HEK293 (cell line): ENCODE measurements around the gene ABLIM3.

Experiments used
- CTCF ChIA-PET: fragments of 350-600 bp; formaldehyde crosslinking; extraction: SDS; loops from one replicate; lab custom pipeline; 2021; ENCODE audit warnings: antibody characterized with exemption; lab: Yijun Ruan, JAX
- POLR2A ChIA-PET: fragments of 300-600 bp; formaldehyde crosslinking; extraction: SDS; loops from one replicate; lab custom pipeline; 2020; ENCODE audit warnings: antibody characterized with exemption, inconsistent platforms; lab: Yijun Ruan, JAX
- H3K27ac ChIP-seq: fragments of 200-500 bp; sonication (Bioruptor generic); 2 replicates; pipeline ENCODE4 v1.5.1; 2014; ENCODE audit warnings: low read depth, low read length, control low read depth, inconsistent platforms; ENCODE audit errors: extremely low read depth
- H3K36me3 ChIP-seq, 2 experiments: fragments of 200-500 bp in 1 of 2; sonication (Bioruptor generic) in 1 of 2; 1 replicate in 1 of 2; 2 replicates in 1 of 2; pipeline ENCODE4 v1.5.1; 2014 to 2017; ENCODE audit warnings: inconsistent platforms in 2 of 2, low read length in 2 of 2; ENCODE audit not compliant: control insufficient read depth in 2 of 2, insufficient read depth in 1 of 2
- H3K4me1 ChIP-seq: fragments of 200-500 bp; sonication (Bioruptor generic); 2 replicates; pipeline ENCODE4 v1.5.1; 2014; ENCODE audit warnings: mild to moderate bottlenecking, low read length, inconsistent platforms; ENCODE audit not compliant: control insufficient read depth, insufficient read depth
- H3K4me3 ChIP-seq: 2 replicates; pipeline ENCODE4 v1.5.1; 2011; ENCODE audit warnings: low read depth, mild to moderate bottlenecking, control low read depth, low read length, moderate library complexity
- H3K9me3 ChIP-seq: fragments of 200-500 bp; sonication (Bioruptor generic); 2 replicates; pipeline ENCODE4 v1.5.1; 2014; ENCODE audit warnings: low read depth, low read length, inconsistent platforms; ENCODE audit not compliant: control insufficient read depth, insufficient read depth
- AEBP2 ChIP-seq: fragments of 450-650 bp; formaldehyde crosslinking; IDR thresholded peaks from 2 replicates; pipeline ENCODE4 v1.5.1; 2016; ENCODE audit warnings: missing biosample characterization, missing genetic modification characterization, borderline replicate concordance
- CTCF ChIP-seq: fragments of 450-650 bp; formaldehyde crosslinking; IDR thresholded peaks from 2 replicates; pipeline ENCODE4 v1.5.1; 2016; ENCODE audit warnings: missing biosample characterization, missing genetic modification characterization
- HOXA7 ChIP-seq: sonication (generic); formaldehyde crosslinking; IDR thresholded peaks from 2 replicates; pipeline ENCODE4 v1.8.1; 2022; ENCODE audit warnings: missing genetic modification reagents, borderline replicate concordance
- KLF10 ChIP-seq: fragments of 450-650 bp; IDR thresholded peaks from 2 replicates; pipeline ENCODE4 v1.5.1; 2018; ENCODE audit warnings: missing biosample characterization, mild to moderate bottlenecking, missing genetic modification characterization
- TRIM28 ChIP-seq: IDR thresholded peaks from 2 replicates; pipeline ENCODE4 v1.6.1; 2011; ENCODE audit warnings: low read length, control low read depth, borderline replicate concordance
- ZBTB1 ChIP-seq: fragments of 450-650 bp; formaldehyde crosslinking; IDR thresholded peaks from 2 replicates; pipeline ENCODE4 v1.5.1; 2016; ENCODE audit warnings: missing biosample characterization, missing genetic modification characterization
- ZBTB10 ChIP-seq: fragments of 450-650 bp; formaldehyde crosslinking; IDR thresholded peaks from 2 replicates; pipeline ENCODE4 v1.5.1; 2016; ENCODE audit warnings: missing biosample characterization, missing genetic modification characterization
- ZBTB20 ChIP-seq: fragments of 450-650 bp; formaldehyde crosslinking; IDR thresholded peaks from 2 replicates; pipeline ENCODE4 v1.5.1; 2016; ENCODE audit warnings: missing biosample characterization, missing genetic modification characterization
- ZNF16 ChIP-seq: fragments of 450-650 bp; formaldehyde crosslinking; IDR thresholded peaks from 2 replicates; pipeline ENCODE4 v1.5.1; 2016; ENCODE audit warnings: low read depth, missing biosample characterization, missing genetic modification characterization
- ZNF19 ChIP-seq: fragments of 450-650 bp; formaldehyde crosslinking; IDR thresholded peaks from 2 replicates; pipeline ENCODE4; 2016; ENCODE audit warnings: missing biosample characterization, missing genetic modification characterization, low read depth
- ZNF248 ChIP-seq: fragments of 450-650 bp; formaldehyde crosslinking; IDR thresholded peaks from 2 replicates; pipeline ENCODE4 v1.5.1; 2017; ENCODE audit warnings: missing biosample characterization, missing genetic modification characterization
- ZNF302 ChIP-seq: fragments of 450-650 bp; formaldehyde crosslinking; IDR thresholded peaks from 2 replicates; pipeline ENCODE4 v1.5.1; 2016; ENCODE audit warnings: missing biosample characterization, missing genetic modification characterization, low read depth
- ZNF311 ChIP-seq: fragments of 450-650 bp; formaldehyde crosslinking; IDR thresholded peaks from 2 replicates; pipeline ENCODE4 v1.5.1; 2017; ENCODE audit warnings: missing biosample characterization, missing genetic modification characterization, borderline replicate concordance
- ZNF513 ChIP-seq: fragments of 450-650 bp; IDR thresholded peaks from 2 replicates; pipeline ENCODE4 v1.5.1; 2018; ENCODE audit warnings: missing biosample characterization, missing genetic modification characterization
- ZNF514 ChIP-seq: fragments of 450-650 bp; formaldehyde crosslinking; IDR thresholded peaks from 2 replicates; pipeline ENCODE4 v1.5.1; 2016; ENCODE audit warnings: missing biosample characterization, missing genetic modification characterization
- ZNF621 ChIP-seq: fragments of 450-650 bp; formaldehyde crosslinking; IDR thresholded peaks from 2 replicates; pipeline ENCODE4 v1.5.1; 2017; ENCODE audit warnings: missing biosample characterization, missing genetic modification characterization
- ZNF645 ChIP-seq: fragments of 450-650 bp; formaldehyde crosslinking; IDR thresholded peaks from 2 replicates; pipeline ENCODE4; 2016; ENCODE audit warnings: missing biosample characterization, missing genetic modification characterization
- ZNF747 ChIP-seq: fragments of 450-650 bp; formaldehyde crosslinking; IDR thresholded peaks from 2 replicates; pipeline ENCODE4 v1.5.1; 2016; ENCODE audit warnings: missing biosample characterization, missing genetic modification characterization
- ZNF843 ChIP-seq: fragments of 450-650 bp; formaldehyde crosslinking; IDR thresholded peaks from 2 replicates; pipeline ENCODE4 v1.5.1; 2016; ENCODE audit warnings: missing biosample characterization, missing genetic modification characterization
- ZSCAN30 ChIP-seq: fragments of 450-650 bp; IDR thresholded peaks from 2 replicates; pipeline ENCODE4 v1.5.1; 2018; ENCODE audit warnings: missing biosample characterization, mild to moderate bottlenecking, missing genetic modification characterization, moderate library complexity

The ABLIM3 gene

GRCh38 chr5:149224282-149224681, 83.0 kb downstream of the ABLIM3 start:
- Histone ChIP-seq H3K9me3 (no peaks in the 10 kb centered on the region), H3K4me3 (no peak overlapping the region), H3K36me3 (no peaks in the 10 kb centered on the region)
- POLR2A ChIA-PET, result no interaction called here
- TF ChIP-seq ZNF311 (tag by site-specific recombination), result no peak
- TF ChIP-seq ZNF747, result no peak
- TF ChIP-seq ZBTB10 (tag by site-specific recombination), result no peak
- TF ChIP-seq HOXA7 (CRISPR knock-in tag), result no peak
- no peak for TF ChIP-seq TRIM28
- TF ChIP-seq ZNF514 (tag by site-specific recombination), result no peak
- no peak for TF ChIP-seq CTCF (tag by site-specific recombination)
- TF ChIP-seq ZNF302 (tag by site-specific recombination), result no peak
- no peak for TF ChIP-seq ZNF843 (tag by site-specific recombination)
- TF ChIP-seq ZBTB1 (tag by site-specific recombination), result no peak
- TF ChIP-seq ZSCAN30 (tag by site-specific recombination), result no peak
- no peak for TF ChIP-seq ZNF16 (tag by site-specific recombination)
- no peak for TF ChIP-seq KLF10 (tag by site-specific recombination)
- TF ChIP-seq AEBP2 (tag by site-specific recombination), result no peak
- no peak for TF ChIP-seq ZNF248
- no peak for TF ChIP-seq ZNF19 (tag by site-specific recombination)
- TF ChIP-seq ZNF621, result no peak
- TF ChIP-seq, all 188 proteins: peak for 0
- Histone ChIP-seq H3K27ac (no peak overlapping the region), H3K4me1 (peaks cover 3% of the 10 kb centered on the region; the same call in 1 of the 2 replicates)
- CTCF ChIA-PET, result interaction anchor here (0.7 to 1.4 kb wide), 4 partner anchors 42 to 409 kb away, joined by 3 to 4 read pairs (median 3); no protein-coding TSS in a partner anchor

- Histone ChIP-seq H3K27ac (no peak overlapping the region), H3K36me3 (no peaks in the 10 kb centered on the region), H3K9me3 (no peaks in the 10 kb centered on the region), H3K4me1 (0 out of 2 replicates have a peak, but pooled peaks cover 3% of the 10 kb centered on the region), H3K4me3 (no peak overlapping the region)
- POLR2A ChIA-PET, result no interaction called here
- CTCF ChIA-PET, result interaction anchor here (0.6 to 2.6 kb wide), 5 partner anchors 14 to 1476 kb away, joined by 3 to 10 read pairs (median 4); partner anchors contain the start of gene ABLIM3
- no peak for TF ChIP-seq ZNF645 (tag by site-specific recombination)
- peak; percentile 71; the same call in 1 of the 2 replicates for TF ChIP-seq ZBTB20 (tag by site-specific recombination)
- no peak for TF ChIP-seq ZNF513 (tag by site-specific recombination)
These were observed 86.0 kb downstream of the ABLIM3 start for GRCh38 chr5:149227168-149227826.
